Measurements from ENCODE around the gene PTPN2. TPM values are rescaled to one million over a fixed set of nuclear protein-coding genes. Genes with fewer than 3 reads are reported as not detected.
"Not testable (repeated sequence)": the region's sequence is repeated elsewhere in the genome, so short reads cannot be mapped to it uniquely, and the experiment has no call there.

The PTPN2 gene
- polyA plus RNA-seq, 4 donors, result 39.9 to 64.0 (median 54.1) TPM

GRCh38 chr18:12895014-12895413, 11.0 kb upstream of the PTPN2 start:
- no peak for DNase-seq (ENCODE audit: low read depth in 4 of 4, low spot score in 3 of 4)

- no peak for DNase-seq (ENCODE audit: low read depth in 4 of 4, low spot score in 3 of 4)
Observed at GRCh38 chr18:12891561-12891960, 7.5 kb upstream of the PTPN2 start.

GRCh38 chr18:12890964-12891363, 6.9 kb upstream of the PTPN2 start:
- no peak for DNase-seq (ENCODE audit: low read depth in 4 of 4, low spot score in 3 of 4)

- no peak for DNase-seq (ENCODE audit: low read depth in 4 of 4, low spot score in 3 of 4)
Observed at GRCh38 chr18:12886498-12887126, 2.6 kb upstream of the PTPN2 start.

GRCh38 chr18:12885500-12885899, 1.5 kb upstream of the PTPN2 start:
- DNase-seq (ENCODE audit: low read depth in 4 of 4, low spot score in 3 of 4), result no peak

- no peak for DNase-seq (ENCODE audit: low read depth in 4 of 4, low spot score in 3 of 4)
Observed at GRCh38 chr18:12884406-12885323, 628 bp upstream of the PTPN2 start.

GRCh38 chr18:12883372-12883683, 709 bp downstream of the PTPN2 start:
- DNase-seq (ENCODE audit: low read depth in 4 of 4, low spot score in 3 of 4), result no peak

GRCh38 chr18:12882453-12883371, 1.3 kb downstream of the PTPN2 start:
- no peak for DNase-seq (ENCODE audit: low read depth in 4 of 4, low spot score in 3 of 4)

- no peak for DNase-seq (ENCODE audit: low read depth in 4 of 4, low spot score in 3 of 4)
Observed at GRCh38 chr18:12880541-12880910, 3.5 kb downstream of the PTPN2 start.

- no peak for DNase-seq (ENCODE audit: low read depth in 4 of 4, low spot score in 3 of 4)
Observed at GRCh38 chr18:12879840-12880540, 4.0 kb downstream of the PTPN2 start.

GRCh38 chr18:12874992-12875391, 9.0 kb downstream of the PTPN2 start:
- not testable (repeated sequence) for DNase-seq (ENCODE audit: low read depth in 4 of 4, low spot score in 3 of 4)

- not testable (repeated sequence) for DNase-seq (ENCODE audit: low read depth in 4 of 4, low spot score in 3 of 4)
Observed at GRCh38 chr18:12873961-12874567, 10.0 kb downstream of the PTPN2 start.

GRCh38 chr18:12872408-12872807, 11.6 kb downstream of the PTPN2 start:
- DNase-seq (ENCODE audit: low read depth in 4 of 4, low spot score in 3 of 4), result no peak

GRCh38 chr18:12868576-12868975, 15.5 kb downstream of the PTPN2 start:
- no peak for DNase-seq (ENCODE audit: low read depth in 4 of 4, low spot score in 3 of 4)

GRCh38 chr18:12867441-12868123, 16.5 kb downstream of the PTPN2 start:
- no peak for DNase-seq (ENCODE audit: low read depth in 4 of 4, low spot score in 3 of 4)

- no peak for DNase-seq (ENCODE audit: low read depth in 4 of 4, low spot score in 3 of 4)
Observed at GRCh38 chr18:12863687-12864216, 20.3 kb downstream of the PTPN2 start.

- DNase-seq (ENCODE audit: low read depth in 4 of 4, low spot score in 3 of 4), result no peak
Observed at GRCh38 chr18:12862874-12863482, 21.1 kb downstream of the PTPN2 start.

- no peak for DNase-seq (ENCODE audit: low read depth in 4 of 4, low spot score in 3 of 4)
Observed at GRCh38 chr18:12862467-12862866, 21.6 kb downstream of the PTPN2 start.

GRCh38 chr18:12861637-12862036, 22.4 kb downstream of the PTPN2 start:
- no peak for DNase-seq (ENCODE audit: low read depth in 4 of 4, low spot score in 3 of 4)

Data from left renal pelvis (tissue), 4 donors.